Sigmoid colon (tissue), 3 donors: ENCODE measurements around the gene ITIH6.

ENCODE experiments used
- CTCF ChIP-seq, 4 experiments: fragments of 450-650 bp in 3 of 4; fragments of 200-600 bp in 1 of 4; IDR thresholded peaks; one replicate each; pipeline ENCODE4 v1.5.1; 2016 to 2019; ENCODE audit warnings: antibody characterized with exemption in 4 of 4, mild to moderate bottlenecking in 3 of 4, moderate library complexity in 2 of 4
- POLR2A ChIP-seq, 2 donors: fragments of 450-650 bp; IDR thresholded peaks; one replicate each; pipeline ENCODE4 v1.6.1; 2016; ENCODE audit warnings: antibody characterized with exemption in 2 of 2, mild to moderate bottlenecking in 2 of 2, moderate library complexity in 2 of 2

- no peak for TF ChIP-seq POLR2A (IDR thresholded peaks at IDR 0.05)
- no peak for TF ChIP-seq CTCF (IDR thresholded peaks at IDR 0.05)
Measured at GRCh38 chrX:54819201-54819600, 21.1 kb upstream of the ITIH6 start.
